ENCODE results near the gene PHACTR3. TPM values are rescaled to one million over a fixed set of nuclear protein-coding genes. Genes with fewer than 3 reads are reported as not detected.
A peak's percentile ranks its signal among the peaks of the same experiment; 100 is the strongest.

The PHACTR3 gene
- total RNA-seq, 1 experiment from 2014 or later = 0.11 TPM

DNA sequence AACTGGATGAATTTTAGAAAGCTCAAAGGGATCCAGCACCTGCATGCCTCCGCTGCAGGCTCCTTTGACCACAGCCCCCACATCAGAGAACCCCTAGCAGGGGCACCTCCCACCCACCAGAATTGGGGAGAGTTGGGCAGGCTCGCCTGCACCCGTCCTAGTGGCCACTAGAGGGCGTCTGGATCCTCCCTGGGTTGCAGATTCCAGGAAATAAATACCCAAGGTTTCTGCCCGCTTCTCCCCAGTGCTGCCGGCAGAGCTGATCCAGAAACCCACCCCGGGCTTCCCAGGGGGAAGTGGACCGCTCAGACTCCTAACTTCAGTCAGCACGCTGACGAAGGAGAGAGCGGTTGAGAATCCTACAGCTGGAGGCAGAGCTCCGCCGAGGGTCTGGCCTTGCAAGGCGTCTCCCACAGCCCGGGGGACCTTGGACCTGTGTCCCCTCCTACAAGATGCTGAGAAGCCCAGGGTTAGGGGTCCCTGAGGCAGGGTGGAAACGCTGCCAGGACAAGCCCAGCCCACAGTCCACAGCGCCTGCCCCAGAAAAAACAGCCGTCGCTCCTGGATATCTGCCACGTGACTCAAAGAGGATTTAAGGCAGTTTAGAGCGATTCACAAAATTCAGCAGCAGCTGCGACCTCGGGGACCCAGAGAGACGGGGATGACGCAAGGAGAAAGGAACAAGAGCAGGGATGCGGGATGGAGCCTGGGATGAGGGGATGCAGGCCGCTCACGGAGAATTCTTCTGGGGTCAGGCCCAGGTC, 32.6 kb upstream of the PHACTR3 start:
- Histone ChIP-seq H3K9me3 (no peaks in the 10 kb centered on the region), H3K4me3 (ENCODE audit: low read depth, low read length) (no peak overlapping the region; the same call in 1 of the 2 replicates), H3K27me3 (replicated peaks; ENCODE audit: control insufficient read depth, insufficient read depth, low read length) (no peaks in the 10 kb centered on the region), H3K36me3 (ENCODE audit: control insufficient read depth, insufficient read depth, low read length) (no peaks in the 10 kb centered on the region), H3K4me1 (no peaks in the 10 kb centered on the region)
- no peak overlapping the region for H3K4me3 Mint-ChIP-seq (ENCODE audit: unreplicated experiment)
- DNase-seq = peak; percentile 82 to 88
- TF ChIP-seq, protein P1, sequence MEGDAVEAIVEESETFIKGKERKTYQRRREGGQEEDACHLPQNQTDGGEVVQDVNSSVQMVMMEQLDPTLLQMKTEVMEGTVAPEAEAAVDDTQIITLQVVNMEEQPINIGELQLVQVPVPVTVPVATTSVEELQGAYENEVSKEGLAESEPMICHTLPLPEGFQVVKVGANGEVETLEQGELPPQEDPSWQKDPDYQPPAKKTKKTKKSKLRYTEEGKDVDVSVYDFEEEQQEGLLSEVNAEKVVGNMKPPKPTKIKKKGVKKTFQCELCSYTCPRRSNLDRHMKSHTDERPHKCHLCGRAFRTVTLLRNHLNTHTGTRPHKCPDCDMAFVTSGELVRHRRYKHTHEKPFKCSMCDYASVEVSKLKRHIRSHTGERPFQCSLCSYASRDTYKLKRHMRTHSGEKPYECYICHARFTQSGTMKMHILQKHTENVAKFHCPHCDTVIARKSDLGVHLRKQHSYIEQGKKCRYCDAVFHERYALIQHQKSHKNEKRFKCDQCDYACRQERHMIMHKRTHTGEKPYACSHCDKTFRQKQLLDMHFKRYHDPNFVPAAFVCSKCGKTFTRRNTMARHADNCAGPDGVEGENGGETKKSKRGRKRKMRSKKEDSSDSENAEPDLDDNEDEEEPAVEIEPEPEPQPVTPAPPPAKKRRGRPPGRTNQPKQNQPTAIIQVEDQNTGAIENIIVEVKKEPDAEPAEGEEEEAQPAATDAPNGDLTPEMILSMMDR (IDR thresholded peaks at IDR 0.05; ENCODE audit: insufficient read depth in 1 of 2, low read depth in 1 of 2, low read length in 1 of 2, severe bottlenecking in 1 of 2, unreplicated experiment in 1 of 2) = peak; percentile 100
- no peaks in the 10 kb centered on the region for H3K9me3 Mint-ChIP-seq (ENCODE audit: unreplicated experiment)
- no TSS peak for BruUV-seq (replicated peaks)
- H3K27ac Mint-ChIP-seq (ENCODE audit: unreplicated experiment) = no peak overlapping the region
- CTCF ChIA-PET = interaction anchor here (0.5 to 1.5 kb wide), 11 partner anchors 9 to 757 kb away, joined by 3 to 10 read pairs (median 3); no protein-coding TSS in a partner anchor
- H3K4me1 Mint-ChIP-seq (ENCODE audit: low read depth, unreplicated experiment) = no peaks in the 10 kb centered on the region
- H3K27me3 Mint-ChIP-seq (ENCODE audit: insufficient read depth, unreplicated experiment) = peaks cover 12% of the 10 kb centered on the region
- POLR2A ChIA-PET = no interaction called here
- intact Hi-C loops (cut with micrococcal nuclease; ENCODE audit: unreplicated experiment) = loop anchor here (1.0 kb wide), 1 partner anchor 180 kb away; no protein-coding TSS in a partner anchor
- H3K36me3 Mint-ChIP-seq (ENCODE audit: insufficient read depth, unreplicated experiment) = no peaks in the 10 kb centered on the region

DNA sequence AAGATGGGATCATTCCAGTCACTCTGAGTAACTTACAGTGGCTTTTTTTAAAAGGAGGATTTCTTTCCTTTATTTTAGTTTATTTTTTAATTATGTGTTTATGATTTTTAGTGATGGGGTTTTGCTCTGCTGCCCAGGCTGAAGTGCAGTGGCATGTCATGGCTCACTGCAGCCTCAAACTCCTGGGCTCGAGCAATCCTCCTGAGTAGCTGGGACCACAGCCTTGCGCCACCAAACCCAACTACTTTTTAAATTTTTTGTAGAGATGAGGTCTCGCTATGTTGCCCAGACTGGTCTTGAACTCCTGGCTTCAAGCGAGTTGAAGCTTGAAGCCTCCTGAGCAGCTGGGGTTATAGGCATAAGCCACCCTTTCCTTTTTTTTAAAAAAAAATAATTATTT, 31.8 kb upstream of the PHACTR3 start:
- no peaks in the 10 kb centered on the region for H3K9me3 Mint-ChIP-seq (ENCODE audit: unreplicated experiment)
- no peaks in the 10 kb centered on the region for H3K36me3 ChIP-seq (ENCODE audit: control insufficient read depth, insufficient read depth, low read length)
- no peak overlapping the region for H3K4me3 Mint-ChIP-seq (ENCODE audit: unreplicated experiment)
- ChIA-PET POLR2A (no interaction called here), CTCF (interaction anchor here (1.0 kb wide), 1 partner anchor 12 kb away, joined by 3 read pairs; no protein-coding TSS in a partner anchor)
- intact Hi-C loops (cut with micrococcal nuclease; ENCODE audit: unreplicated experiment) = no loop called here
- no peaks in the 10 kb centered on the region for H3K4me1 Mint-ChIP-seq (ENCODE audit: low read depth, unreplicated experiment)
- peaks cover 12% of the 10 kb centered on the region for H3K27me3 Mint-ChIP-seq (ENCODE audit: insufficient read depth, unreplicated experiment)
- no peak overlapping the region for H3K27ac Mint-ChIP-seq (ENCODE audit: unreplicated experiment)
- no TSS peak for BruUV-seq (replicated peaks)
- DNase-seq = no peak
- H3K4me3 ChIP-seq (ENCODE audit: low read depth, low read length) = no peak overlapping the region
- no peaks in the 10 kb centered on the region for H3K27me3 ChIP-seq (replicated peaks; ENCODE audit: control insufficient read depth, insufficient read depth, low read length)
- no peaks in the 10 kb centered on the region for H3K9me3 ChIP-seq
- no peaks in the 10 kb centered on the region for H3K4me1 ChIP-seq
- TF ChIP-seq, protein P1 (IDR thresholded peaks at IDR 0.05; ENCODE audit: insufficient read depth in 1 of 2, low read depth in 1 of 2, low read length in 1 of 2, severe bottlenecking in 1 of 2, unreplicated experiment in 1 of 2) = no peak
- H3K36me3 Mint-ChIP-seq (ENCODE audit: insufficient read depth, unreplicated experiment) = no peaks in the 10 kb centered on the region

DNA sequence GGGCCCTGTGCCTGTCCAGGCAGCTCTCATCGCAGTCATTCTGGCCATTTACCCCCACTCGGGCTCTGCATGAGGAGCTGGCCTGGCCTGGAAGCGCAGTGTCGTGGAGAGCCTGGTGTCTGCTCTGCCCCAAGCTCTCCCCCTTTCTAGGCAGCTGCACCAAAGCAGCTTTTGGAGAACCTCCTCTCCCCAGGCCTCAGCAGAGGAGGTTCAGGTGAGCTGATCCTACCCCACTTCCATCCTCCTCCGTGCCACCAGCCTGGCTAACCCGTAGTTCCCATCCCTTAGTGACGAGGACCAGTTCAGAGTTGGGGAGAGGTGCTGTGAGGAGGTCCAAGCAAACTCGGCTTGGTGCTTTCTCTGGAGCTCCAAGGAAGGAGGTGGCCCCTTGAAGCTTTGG, 30.5 kb upstream of the PHACTR3 start:
- H3K4me1 ChIP-seq = no peaks in the 10 kb centered on the region
- no peak for DNase-seq
- POLR2A ChIA-PET = no interaction called here
- H3K4me3 ChIP-seq (ENCODE audit: low read depth, low read length) = no peak overlapping the region
- Mint-ChIP-seq H3K4me1 (ENCODE audit: low read depth, unreplicated experiment) (no peaks in the 10 kb centered on the region), H3K36me3 (ENCODE audit: insufficient read depth, unreplicated experiment) (no peaks in the 10 kb centered on the region), H3K27ac (ENCODE audit: unreplicated experiment) (no peak overlapping the region), H3K4me3 (ENCODE audit: unreplicated experiment) (no peak overlapping the region), H3K27me3 (ENCODE audit: insufficient read depth, unreplicated experiment) (peaks cover 14% of the 10 kb centered on the region), H3K9me3 (ENCODE audit: unreplicated experiment) (no peaks in the 10 kb centered on the region)
- no TSS peak for BruUV-seq (replicated peaks)
- no peaks in the 10 kb centered on the region for H3K27me3 ChIP-seq (replicated peaks; ENCODE audit: control insufficient read depth, insufficient read depth, low read length)
- intact Hi-C loops (cut with micrococcal nuclease; ENCODE audit: unreplicated experiment) = no loop called here
- TF ChIP-seq, protein P1 (IDR thresholded peaks at IDR 0.05; ENCODE audit: insufficient read depth in 1 of 2, low read depth in 1 of 2, low read length in 1 of 2, severe bottlenecking in 1 of 2, unreplicated experiment in 1 of 2) = no peak
- no peaks in the 10 kb centered on the region for H3K9me3 ChIP-seq
- CTCF ChIA-PET = interaction anchor here (0.8 to 1.1 kb wide), 3 partner anchors 13 to 166 kb away, joined by 3 read pairs; no protein-coding TSS in a partner anchor
- no peaks in the 10 kb centered on the region for H3K36me3 ChIP-seq (ENCODE audit: control insufficient read depth, insufficient read depth, low read length)
